GM12865 (cell line): ENCODE results near the gene GRK3.

Experiments used
- DNase-seq: peaks from one replicate; pipeline ENCODE4 v3.0.0; 2010; ENCODE audit warnings: low read depth
- H3K4me3 ChIP-seq: 2 replicates; pipeline ENCODE4 v1.5.1; 2011; ENCODE audit warnings: mild to moderate bottlenecking, low read depth, low read length, control low read depth
- CTCF ChIP-seq: IDR thresholded peaks from 2 replicates; pipeline ENCODE4 v1.5.1; 2011; ENCODE audit warnings: low read length, control low read depth, low read depth, inconsistent platforms; ENCODE audit not compliant: insufficient read depth; ENCODE audit errors: missing control alignments

Gene GRK3

DNA sequence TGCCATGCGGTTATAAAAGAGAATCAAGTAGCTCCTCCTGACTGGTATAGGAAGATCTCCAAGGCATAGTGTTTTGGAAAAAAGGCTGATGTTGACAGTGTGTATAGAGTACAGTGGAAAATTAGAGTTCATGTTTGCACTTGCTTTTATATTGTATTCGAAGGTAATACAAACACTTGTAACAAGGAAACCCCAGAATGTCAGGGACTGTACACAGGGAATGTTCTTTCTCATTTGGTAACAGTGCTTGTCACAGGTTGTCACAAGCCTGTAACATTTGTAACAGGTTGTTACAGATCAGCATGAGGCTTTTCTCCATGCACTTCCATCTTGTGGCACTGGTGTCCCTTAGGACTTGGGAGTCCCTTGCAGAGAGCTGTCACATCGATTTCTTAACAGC lies 64.0 kb downstream of the GRK3 start:
- H3K4me3 ChIP-seq, result no peak overlapping the region
- no peak for DNase-seq
- no peak for TF ChIP-seq CTCF

GRCh38 chr22:25629613-25630012 lies 65.1 kb downstream of the GRK3 start:
- no peak overlapping the region for H3K4me3 ChIP-seq
- TF ChIP-seq CTCF, result no peak
- no peak for DNase-seq

DNA sequence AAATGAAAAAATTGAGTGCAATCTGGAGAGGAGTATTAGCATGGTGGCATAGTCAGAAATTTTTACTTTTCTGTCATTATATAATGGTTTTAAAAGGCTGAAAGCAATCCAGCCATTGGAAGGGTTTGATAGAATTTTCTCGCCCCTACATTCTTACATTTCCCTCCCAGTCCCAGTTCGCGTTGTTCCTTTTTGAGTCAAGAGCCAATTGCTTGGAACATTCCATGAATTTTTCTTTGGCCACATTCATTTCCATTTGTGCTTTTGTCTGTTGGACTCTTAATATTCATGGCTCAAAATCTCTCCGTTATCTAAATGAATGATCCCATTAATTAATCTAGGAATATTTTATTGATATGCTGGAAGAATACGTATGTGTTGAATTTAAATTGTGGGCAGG lies 66.0 kb downstream of the GRK3 start:
- no peak for TF ChIP-seq CTCF
- H3K4me3 ChIP-seq, result no peak overlapping the region
- no peak for DNase-seq

DNA sequence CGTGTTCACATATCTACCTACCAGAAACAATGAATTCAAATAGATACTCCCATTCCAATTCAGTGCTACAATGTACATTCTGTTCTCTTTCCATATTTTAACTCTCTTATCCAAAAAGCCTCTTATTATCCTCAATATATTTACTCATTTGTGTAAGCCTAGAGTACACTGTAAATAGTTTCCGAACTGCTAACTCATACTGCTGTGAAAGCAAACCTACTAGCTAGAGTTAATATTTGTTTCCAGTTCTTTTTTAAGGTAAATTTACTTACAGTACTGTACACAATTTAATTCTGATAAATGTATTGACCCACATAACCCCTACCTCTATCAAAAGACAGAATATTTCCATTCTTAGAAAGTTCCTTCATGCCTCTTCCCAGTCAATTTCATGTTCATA lies 71.8 kb downstream of the GRK3 start:
- DNase-seq, result no peak
- H3K4me3 ChIP-seq, result no peak overlapping the region
- no peak for TF ChIP-seq CTCF

DNA sequence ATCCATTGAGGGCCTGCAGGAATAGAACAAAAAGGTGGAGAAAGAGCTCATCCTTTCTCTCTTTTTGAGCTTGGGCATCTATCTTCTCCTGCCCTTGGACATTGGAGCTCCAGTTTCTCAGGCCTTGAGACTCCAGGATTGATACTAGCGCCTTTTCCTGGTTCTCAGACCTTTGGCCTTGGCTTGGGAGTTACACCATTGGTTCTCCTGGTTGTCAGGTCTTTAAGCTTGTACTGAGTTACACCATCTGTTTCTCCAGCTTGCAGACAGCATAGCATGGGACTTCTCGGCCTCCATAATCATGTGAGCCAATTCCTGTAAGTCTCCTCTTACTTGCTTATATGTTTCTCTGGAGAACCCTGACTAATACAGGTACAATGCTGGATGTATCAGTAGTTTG lies 72.6 kb downstream of the GRK3 start:
- no peak for DNase-seq
- TF ChIP-seq CTCF, result no peak
- H3K4me3 ChIP-seq, result no peak overlapping the region

GRCh38 chr22:25637672-25638071 lies 73.2 kb downstream of the GRK3 start:
- no peak for DNase-seq
- H3K4me3 ChIP-seq, result no peak overlapping the region
- TF ChIP-seq CTCF, result no peak

GRCh38 chr22:25638638-25639037 lies 74.2 kb downstream of the GRK3 start:
- TF ChIP-seq CTCF, result no peak
- DNase-seq, result no peak
- H3K4me3 ChIP-seq, result no peak overlapping the region
